Endodermal cell (in vitro differentiated cells): ENCODE data around the gene TMEM164. TPM values are rescaled to one million over a fixed set of nuclear protein-coding genes. Genes with fewer than 3 reads are reported as not detected.

Source experiments
- DNase-seq: peaks from one replicate; pipeline ENCODE4 v3.0.0-alpha.2; 2017
- H3K27ac ChIP-seq: 2 replicates; pipeline ENCODE4 v1.5.1; 2013; ENCODE audit warnings: mild to moderate bottlenecking, low read depth, low read length, moderate library complexity
- H3K27me3 ChIP-seq: 2 replicates; pipeline ENCODE4 v1.6.1; 2013; ENCODE audit warnings: mild to moderate bottlenecking, low read length, moderate library complexity; ENCODE audit not compliant: insufficient read depth, control insufficient read depth, poor library complexity, severe bottlenecking
- H3K36me3 ChIP-seq: 2 replicates; pipeline ENCODE4 v1.7.0; 2013; ENCODE audit warnings: mild to moderate bottlenecking, low read length, moderate library complexity; ENCODE audit not compliant: control insufficient read depth, insufficient read depth
- H3K4me1 ChIP-seq: one replicate; pipeline ENCODE4 v1.7.0; 2013; ENCODE audit warnings: low read length; ENCODE audit not compliant: control insufficient read depth, insufficient read depth
- H3K4me3 ChIP-seq: 2 replicates; pipeline ENCODE4 v1.5.1; 2013; ENCODE audit warnings: mild to moderate bottlenecking, low read length, moderate library complexity
- H3K9ac ChIP-seq: 2 replicates; pipeline ENCODE4 v1.6.1; 2013; ENCODE audit warnings: mild to moderate bottlenecking, low read length, moderate library complexity; ENCODE audit not compliant: poor library complexity, severe bottlenecking; ENCODE audit errors: extremely low read depth
- H3K9me3 ChIP-seq: 2 replicates; pipeline ENCODE4 v1.6.1; 2013; ENCODE audit warnings: mild to moderate bottlenecking, low read length, moderate library complexity; ENCODE audit not compliant: control insufficient read depth
- H3K27ac Mint-ChIP-seq: 2 replicates; pipeline ENCODE4 v1.8.0; 2020; ENCODE audit warnings: mixed read lengths
- H3K27me3 Mint-ChIP-seq: 2 replicates; pipeline ENCODE4 v1.8.0; 2021; ENCODE audit warnings: mild to moderate bottlenecking, mixed read lengths; ENCODE audit not compliant: insufficient read depth
- H3K36me3 Mint-ChIP-seq: 2 replicates; pipeline ENCODE4 v1.8.0; 2020; ENCODE audit warnings: low read depth, mixed read lengths
- H3K4me1 Mint-ChIP-seq: 2 replicates; pipeline ENCODE4 v1.8.0; 2020; ENCODE audit warnings: mixed read lengths
- H3K4me3 Mint-ChIP-seq: 2 replicates; pipeline ENCODE4 v1.8.0; 2020; ENCODE audit warnings: mild to moderate bottlenecking, moderate library complexity, mixed read lengths
- H3K9me3 Mint-ChIP-seq: 2 replicates; pipeline ENCODE4 v1.8.0; 2020; ENCODE audit warnings: mild to moderate bottlenecking, mixed read lengths
- CTCF ChIP-seq: fragments of 200-600 bp; sonication (generic); conservative IDR thresholded peaks from 2 replicates; pipeline ENCODE4 v1.5.0; 2021; ENCODE audit warnings: antibody characterized with exemption, mild to moderate bottlenecking
- WGBS, 2 experiments: methylation state at CpG; one replicate each; pipeline versions ENCODE4 v1.1.5 to v1.1.7; 2013; ENCODE audit warnings: missing lambda C conversion rate in 2 of 2, mixed read lengths in 1 of 2; ENCODE audit not compliant: insufficient coverage in 1 of 2, insufficient read length in 1 of 2; 5-methylcytosine and 5-hydroxymethylcytosine counted together
- total RNA-seq, 2 donors: library from RNA; stranded (reverse); fragmentation: NEBNext Ultra II Directional in 1 of 2; extraction: Animal tissue kit (Norgen Biotek cat#: 25700) in 1 of 2; gene quantifications; 2 replicates in 1 of 2; 3 replicates in 1 of 2; pipeline ENCODE4 v1.2.1, GENCODE V29; 2021

TMEM164 gene
- total RNA-seq, 2 donors from 2014 or later: 30.4 to 50.7 TPM

- WGBS, 2 experiments: no CpG with 5 or more reads among the region's 1 CpG
- Mint-ChIP-seq H3K36me3 (no peaks in the 10 kb centered on the region), H3K27ac (no peak overlapping the region), H3K9me3 (no peaks in the 10 kb centered on the region), H3K4me3 (no peak overlapping the region), H3K27me3 (no peaks in the 10 kb centered on the region), H3K4me1 (no peaks in the 10 kb centered on the region)
- DNase-seq: no peak
- no peak overlapping the region for H3K4me3 ChIP-seq
- no peaks in the 10 kb centered on the region for H3K4me1 ChIP-seq
- no peaks in the 10 kb centered on the region for H3K9me3 ChIP-seq
- H3K9ac ChIP-seq: no peak overlapping the region
- H3K36me3 ChIP-seq: no peaks in the 10 kb centered on the region
- no peak overlapping the region for H3K27ac ChIP-seq
- no peak for TF ChIP-seq CTCF
- H3K27me3 ChIP-seq: no peaks in the 10 kb centered on the region
Observed at GRCh38 chrX:110131031-110131430, 128.1 kb downstream of the TMEM164 start.

- no peaks in the 10 kb centered on the region for H3K9me3 ChIP-seq
- no peak overlapping the region for H3K27ac ChIP-seq
- Mint-ChIP-seq H3K4me1 (no peaks in the 10 kb centered on the region), H3K4me3 (no peak overlapping the region), H3K9me3 (no peaks in the 10 kb centered on the region), H3K27ac (no peak overlapping the region), H3K36me3 (no peaks in the 10 kb centered on the region), H3K27me3 (no peaks in the 10 kb centered on the region)
- no peaks in the 10 kb centered on the region for H3K4me1 ChIP-seq
- TF ChIP-seq CTCF: no peak
- H3K4me3 ChIP-seq: no peak overlapping the region
- H3K9ac ChIP-seq: no peak overlapping the region
- no peaks in the 10 kb centered on the region for H3K27me3 ChIP-seq
- DNase-seq: no peak
- WGBS, 2 experiments: 86% methylated on average over 1 of the region's 1 CpG; no CpG with 5 or more reads in 1 of the 2 experiments
- no peaks in the 10 kb centered on the region for H3K36me3 ChIP-seq
Observed at GRCh38 chrX:110132450-110133114, 129.7 kb downstream of the TMEM164 start.

GRCh38 chrX:110133735-110134370 lies 130.9 kb downstream of the TMEM164 start:
- Histone ChIP-seq H3K27ac (no peak overlapping the region), H3K27me3 (no peaks in the 10 kb centered on the region), H3K9me3 (no peaks in the 10 kb centered on the region), H3K36me3 (no peaks in the 10 kb centered on the region), H3K4me1 (no peaks in the 10 kb centered on the region), H3K4me3 (no peak overlapping the region), H3K9ac (no peak overlapping the region)
- no peaks in the 10 kb centered on the region for H3K4me1 Mint-ChIP-seq
- H3K9me3 Mint-ChIP-seq: no peaks in the 10 kb centered on the region
- no peak overlapping the region for H3K27ac Mint-ChIP-seq
- H3K4me3 Mint-ChIP-seq: no peak overlapping the region
- no peak for TF ChIP-seq CTCF
- no peak for DNase-seq
- WGBS, 2 experiments: 94% methylated on average over 5 of the region's 5 CpGs; no CpG with 5 or more reads in 1 of the 2 experiments
- H3K27me3 Mint-ChIP-seq: no peaks in the 10 kb centered on the region
- no peaks in the 10 kb centered on the region for H3K36me3 Mint-ChIP-seq
